HUES64 (cell line): ENCODE data around the gene BCL6B.

ENCODE experiments used
- H3K27ac ChIP-seq: 2 replicates; pipeline ENCODE4 v1.7.0; 2013; ENCODE audit warnings: low read depth, low read length, inconsistent platforms
- H3K27me3 ChIP-seq: 2 replicates; pipeline ENCODE4 v1.6.1; 2013; ENCODE audit warnings: mild to moderate bottlenecking, low read length; ENCODE audit not compliant: insufficient read depth
- H3K36me3 ChIP-seq: 2 replicates; pipeline ENCODE4 v1.6.1; 2013; ENCODE audit warnings: mild to moderate bottlenecking, low read length; ENCODE audit not compliant: insufficient read depth
- H3K4me1 ChIP-seq: 2 replicates; pipeline ENCODE4 v1.6.1; 2013; ENCODE audit warnings: mild to moderate bottlenecking, low read length, moderate library complexity; ENCODE audit not compliant: insufficient read depth
- H3K4me3 ChIP-seq: 2 replicates; pipeline ENCODE4 v1.5.1; 2013; ENCODE audit warnings: mild to moderate bottlenecking, low read length, moderate library complexity
- H3K9ac ChIP-seq: 2 replicates; pipeline ENCODE4 v1.6.1; 2013; ENCODE audit warnings: mild to moderate bottlenecking, low read depth, low read length
- H3K9me3 ChIP-seq: 2 replicates; pipeline ENCODE4 v1.6.1; 2013; ENCODE audit warnings: low read depth, low read length; ENCODE audit not compliant: insufficient read depth
- WGBS: fragments of 150-250, 120-280 bp; methylation state at CpG from one replicate; pipeline ENCODE4 v1.1.7; 2013; ENCODE audit warnings: missing lambda C conversion rate; 5-methylcytosine and 5-hydroxymethylcytosine counted together

BCL6B gene

GRCh38 chr17:7067198-7067597 is 44.3 kb downstream of the BCL6B start:
- no peak overlapping the region for H3K4me3 ChIP-seq
- WGBS, result 87% methylated on average over 1 of the region's 1 CpG

DNA sequence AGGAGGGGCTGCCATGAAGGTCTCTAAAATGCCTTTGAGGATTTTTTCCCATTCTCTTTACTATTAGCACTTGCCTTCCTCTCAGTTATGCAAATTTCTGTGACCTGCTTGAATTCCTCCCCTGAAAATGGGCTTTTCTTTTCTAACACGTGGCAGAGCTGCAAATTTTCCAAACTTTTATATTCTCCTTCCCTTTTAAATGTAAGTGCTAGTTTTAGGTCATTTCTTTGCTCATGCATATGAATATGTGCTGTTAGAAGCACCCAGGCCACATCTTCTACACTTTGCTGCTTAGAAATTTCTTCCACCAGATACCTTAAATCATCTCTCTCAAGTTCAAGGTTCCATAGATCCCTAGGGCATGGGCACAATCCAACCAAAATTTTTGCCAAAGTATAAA is 45.4 kb downstream of the BCL6B start:
- Histone ChIP-seq H3K4me1 (0 out of 2 replicates have a peak, but pooled peaks cover 3% of the 10 kb centered on the region), H3K27me3 (no peaks in the 10 kb centered on the region), H3K4me3 (no peak overlapping the region), H3K9me3 (peaks cover 19% of the 10 kb centered on the region), H3K27ac (no peak overlapping the region), H3K9ac (no peak overlapping the region), H3K36me3 (no peaks in the 10 kb centered on the region)
- 21% methylated on average over 1 of the region's 1 CpG for WGBS

More at GRCh38 chr17:7067198-7067597, 44.3 kb downstream of the BCL6B start:
- no peak overlapping the region for H3K27ac ChIP-seq
- 0 out of 2 replicates have a peak, but pooled peaks cover 6% of the 10 kb centered on the region for H3K4me1 ChIP-seq
- H3K27me3 ChIP-seq, result no peaks in the 10 kb centered on the region
- no peaks in the 10 kb centered on the region for H3K36me3 ChIP-seq
- peaks cover 19% of the 10 kb centered on the region for H3K9me3 ChIP-seq
- H3K9ac ChIP-seq, result no peak overlapping the region

GRCh38 chr17:7070712-7071111 is 47.9 kb downstream of the BCL6B start:
- Histone ChIP-seq H3K27ac (no peak overlapping the region), H3K27me3 (no peaks in the 10 kb centered on the region), H3K36me3 (no peaks in the 10 kb centered on the region), H3K4me3 (no peak overlapping the region), H3K9ac (no peak overlapping the region), H3K4me1 (no peaks in the 10 kb centered on the region), H3K9me3 (peaks cover 19% of the 10 kb centered on the region)
- 93% methylated on average over 3 of the region's 3 CpGs for WGBS

GRCh38 chr17:7072406-7072805 is 49.6 kb downstream of the BCL6B start:
- Histone ChIP-seq H3K27ac (no peak overlapping the region), H3K4me1 (no peaks in the 10 kb centered on the region), H3K9me3 (peaks cover 16% of the 10 kb centered on the region), H3K4me3 (no peak overlapping the region), H3K27me3 (no peaks in the 10 kb centered on the region), H3K9ac (no peak overlapping the region), H3K36me3 (no peaks in the 10 kb centered on the region)
- 92% methylated on average over 1 of the region's 2 CpGs for WGBS

- Histone ChIP-seq H3K36me3 (no peaks in the 10 kb centered on the region), H3K27me3 (no peaks in the 10 kb centered on the region), H3K9me3 (no peaks in the 10 kb centered on the region), H3K27ac (no peak overlapping the region), H3K4me1 (no peaks in the 10 kb centered on the region), H3K9ac (no peak overlapping the region), H3K4me3 (no peak overlapping the region)
- WGBS, result 92% methylated on average over 14 of the region's 14 CpGs
These were observed 52.1 kb downstream of the BCL6B start for GRCh38 chr17:7074931-7075330.

DNA sequence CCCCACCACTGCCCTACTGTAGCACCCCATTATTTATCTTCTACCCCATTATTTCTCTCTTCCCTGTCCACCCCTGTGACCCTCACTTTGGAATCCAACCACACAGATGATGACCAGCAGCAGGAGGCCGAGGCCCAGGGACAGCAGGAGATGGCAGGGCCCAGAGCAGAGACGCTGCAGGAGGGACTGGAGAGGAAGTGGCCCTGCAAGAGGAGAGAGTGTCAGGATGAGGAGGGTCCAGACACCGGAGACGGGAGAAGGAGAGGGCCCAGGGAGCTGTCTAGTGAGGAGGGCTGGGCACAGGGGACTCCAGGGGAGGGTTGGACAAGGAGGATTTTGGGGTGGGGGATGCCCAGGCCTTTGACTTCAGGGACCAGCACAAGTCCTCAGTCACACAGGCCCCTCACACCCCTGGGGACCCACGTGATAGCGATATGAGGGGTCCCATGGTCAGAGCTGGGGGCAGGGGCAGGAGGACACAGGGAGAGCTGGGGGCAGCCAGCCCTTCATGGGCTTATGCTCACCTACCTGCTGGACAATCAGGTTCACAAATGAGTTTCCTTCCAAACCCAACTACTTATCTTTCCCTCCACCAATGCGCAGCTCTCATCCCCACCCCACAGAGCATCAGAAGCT is 55.2 kb downstream of the BCL6B start:
- WGBS, result 88% methylated on average over 7 of the region's 7 CpGs
- no peaks in the 10 kb centered on the region for H3K36me3 ChIP-seq
- no peak overlapping the region for H3K27ac ChIP-seq
- H3K4me3 ChIP-seq, result no peak overlapping the region
- no peaks in the 10 kb centered on the region for H3K4me1 ChIP-seq
- H3K9ac ChIP-seq, result no peak overlapping the region
- H3K27me3 ChIP-seq, result no peaks in the 10 kb centered on the region
- H3K9me3 ChIP-seq, result no peaks in the 10 kb centered on the region

DNA sequence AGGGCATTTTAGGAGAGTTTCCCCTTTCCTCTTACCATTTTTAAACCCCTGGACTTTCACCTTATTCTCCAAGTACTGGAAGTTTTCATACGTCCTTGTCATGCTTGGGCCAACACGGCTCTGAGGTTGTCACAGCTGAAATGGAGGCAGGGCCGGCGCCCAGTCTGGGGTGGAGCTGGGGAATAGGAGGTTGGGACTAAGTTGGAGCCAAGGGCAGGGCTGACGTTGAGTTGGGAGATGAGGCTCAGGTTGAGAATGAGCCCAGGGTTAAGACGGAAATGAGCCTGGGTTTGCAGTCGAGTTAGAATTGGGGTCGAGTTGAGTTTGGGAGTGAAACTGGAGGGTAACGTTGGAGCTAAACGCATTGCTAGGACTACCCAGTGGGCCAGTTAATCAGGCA is 55.9 kb downstream of the BCL6B start:
- Histone ChIP-seq H3K27ac (no peak overlapping the region), H3K36me3 (no peaks in the 10 kb centered on the region), H3K9me3 (no peaks in the 10 kb centered on the region), H3K27me3 (no peaks in the 10 kb centered on the region), H3K4me1 (no peaks in the 10 kb centered on the region), H3K4me3 (no peak overlapping the region), H3K9ac (no peak overlapping the region)
- 92% methylated on average over 10 of the region's 10 CpGs for WGBS
